ENCODE data around the gene MYL6B.
A peak's percentile ranks its signal among the peaks of the same experiment; 100 is the strongest.

Gene MYL6B

DNA sequence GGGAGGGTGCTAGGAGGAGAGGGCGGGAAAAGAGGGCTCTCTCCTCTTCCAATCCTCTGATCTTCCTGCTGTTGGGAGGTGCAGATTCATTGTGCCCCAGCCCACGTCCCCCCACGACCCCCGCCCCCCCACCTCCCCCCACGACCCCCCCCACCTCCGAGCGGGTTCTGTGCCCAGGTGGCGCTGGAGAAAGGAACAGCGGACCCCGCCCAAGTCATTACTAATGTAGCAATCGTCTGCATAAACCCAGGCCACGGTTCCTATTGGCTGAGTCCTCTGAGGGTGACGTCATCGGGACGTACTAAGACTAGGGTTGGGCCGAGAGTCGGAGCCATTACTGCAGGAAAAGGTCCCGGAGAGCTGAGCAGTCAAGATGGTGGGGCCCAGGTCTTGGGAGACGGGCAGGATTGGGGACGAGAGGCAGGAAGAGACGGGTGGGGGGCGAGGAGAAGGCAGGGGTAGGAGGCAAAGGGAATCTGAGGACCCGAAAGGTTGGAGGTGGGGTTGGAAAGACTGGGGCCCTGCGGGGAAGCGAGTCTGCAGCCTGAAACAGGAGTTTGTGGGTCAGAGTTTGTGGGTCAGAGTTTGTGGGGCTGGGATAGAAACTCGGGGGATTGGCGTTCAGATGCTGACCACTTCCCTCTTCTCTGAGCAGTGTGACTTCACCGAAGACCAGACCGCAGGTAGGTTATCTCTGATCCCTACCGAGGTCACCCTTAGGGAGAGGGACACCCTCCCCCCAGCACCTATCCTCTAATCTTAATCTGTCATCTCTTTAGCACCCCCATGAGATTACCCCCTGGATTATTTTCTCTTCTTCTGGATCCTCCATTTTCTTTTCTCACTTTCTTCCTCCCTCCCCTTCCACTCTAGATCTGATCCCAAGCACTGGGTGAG is 5.9 kb downstream of the MYL6B start, which contains the start of gene MYL6:
TSS of gene MYL6 (plus strand) at position 331 of the 897 bp plus-strand sequence. CDS start at position 374, 43 bp downstream.
- peak within 1 kb of the TSS; percentile 100 for H3K4me3 ChIP-seq (ENCODE audit: low read length)
- DNase-seq (ENCODE audit: low read depth), result peak; percentile 98
- TF ChIP-seq, protein P1, sequence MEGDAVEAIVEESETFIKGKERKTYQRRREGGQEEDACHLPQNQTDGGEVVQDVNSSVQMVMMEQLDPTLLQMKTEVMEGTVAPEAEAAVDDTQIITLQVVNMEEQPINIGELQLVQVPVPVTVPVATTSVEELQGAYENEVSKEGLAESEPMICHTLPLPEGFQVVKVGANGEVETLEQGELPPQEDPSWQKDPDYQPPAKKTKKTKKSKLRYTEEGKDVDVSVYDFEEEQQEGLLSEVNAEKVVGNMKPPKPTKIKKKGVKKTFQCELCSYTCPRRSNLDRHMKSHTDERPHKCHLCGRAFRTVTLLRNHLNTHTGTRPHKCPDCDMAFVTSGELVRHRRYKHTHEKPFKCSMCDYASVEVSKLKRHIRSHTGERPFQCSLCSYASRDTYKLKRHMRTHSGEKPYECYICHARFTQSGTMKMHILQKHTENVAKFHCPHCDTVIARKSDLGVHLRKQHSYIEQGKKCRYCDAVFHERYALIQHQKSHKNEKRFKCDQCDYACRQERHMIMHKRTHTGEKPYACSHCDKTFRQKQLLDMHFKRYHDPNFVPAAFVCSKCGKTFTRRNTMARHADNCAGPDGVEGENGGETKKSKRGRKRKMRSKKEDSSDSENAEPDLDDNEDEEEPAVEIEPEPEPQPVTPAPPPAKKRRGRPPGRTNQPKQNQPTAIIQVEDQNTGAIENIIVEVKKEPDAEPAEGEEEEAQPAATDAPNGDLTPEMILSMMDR (conservative IDR thresholded peaks at IDR 0.05; ENCODE audit: low read length), result no peak

DNA sequence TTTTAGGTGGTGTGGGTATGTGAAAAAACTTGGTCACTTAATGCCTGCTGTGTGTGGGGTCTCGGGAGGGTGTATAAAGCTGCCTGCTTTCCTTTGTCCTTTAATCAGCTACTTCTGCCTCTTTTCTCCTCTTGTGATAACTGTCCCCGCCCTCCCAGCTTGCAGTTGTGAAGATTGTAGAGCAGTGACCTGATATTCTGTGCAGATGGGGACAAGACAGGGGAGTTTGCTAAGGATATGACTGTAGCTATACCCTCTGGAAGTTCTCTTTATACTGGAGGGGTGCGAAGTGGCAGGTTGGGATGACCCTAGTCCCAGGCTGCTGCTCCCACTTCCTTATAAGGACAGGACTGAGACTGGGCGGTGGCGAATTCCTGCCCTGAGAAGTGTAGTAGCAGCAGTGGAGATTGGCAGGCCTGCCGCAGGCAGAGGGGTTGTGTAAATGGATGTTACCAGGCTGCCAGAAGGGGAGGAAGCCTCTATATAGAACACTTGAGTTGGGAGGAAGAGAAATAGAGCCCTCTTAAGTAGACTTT is 6.6 kb downstream of the MYL6B start:
- peak; percentile 78 for DNase-seq (ENCODE audit: low read depth)
- TF ChIP-seq, protein P1 (conservative IDR thresholded peaks at IDR 0.05; ENCODE audit: low read length), result no peak
- H3K4me3 ChIP-seq (ENCODE audit: low read length), result peak overlapping the region; percentile 100

- H3K4me3 ChIP-seq (ENCODE audit: low read length), result peak overlapping the region; percentile 100
- no peak for DNase-seq (ENCODE audit: low read depth)
- TF ChIP-seq, protein P1 (conservative IDR thresholded peaks at IDR 0.05; ENCODE audit: low read length), result no peak
These were observed 7.2 kb downstream of the MYL6B start for GRCh38 chr12:56159482-56160192.

- H3K4me3 ChIP-seq (ENCODE audit: low read length), result peak overlapping the region; percentile 100
- TF ChIP-seq, protein P1 (conservative IDR thresholded peaks at IDR 0.05; ENCODE audit: low read length), result no peak
- no peak for DNase-seq (ENCODE audit: low read depth)
These were observed 7.9 kb downstream of the MYL6B start for GRCh38 chr12:56160193-56160763.

DNA sequence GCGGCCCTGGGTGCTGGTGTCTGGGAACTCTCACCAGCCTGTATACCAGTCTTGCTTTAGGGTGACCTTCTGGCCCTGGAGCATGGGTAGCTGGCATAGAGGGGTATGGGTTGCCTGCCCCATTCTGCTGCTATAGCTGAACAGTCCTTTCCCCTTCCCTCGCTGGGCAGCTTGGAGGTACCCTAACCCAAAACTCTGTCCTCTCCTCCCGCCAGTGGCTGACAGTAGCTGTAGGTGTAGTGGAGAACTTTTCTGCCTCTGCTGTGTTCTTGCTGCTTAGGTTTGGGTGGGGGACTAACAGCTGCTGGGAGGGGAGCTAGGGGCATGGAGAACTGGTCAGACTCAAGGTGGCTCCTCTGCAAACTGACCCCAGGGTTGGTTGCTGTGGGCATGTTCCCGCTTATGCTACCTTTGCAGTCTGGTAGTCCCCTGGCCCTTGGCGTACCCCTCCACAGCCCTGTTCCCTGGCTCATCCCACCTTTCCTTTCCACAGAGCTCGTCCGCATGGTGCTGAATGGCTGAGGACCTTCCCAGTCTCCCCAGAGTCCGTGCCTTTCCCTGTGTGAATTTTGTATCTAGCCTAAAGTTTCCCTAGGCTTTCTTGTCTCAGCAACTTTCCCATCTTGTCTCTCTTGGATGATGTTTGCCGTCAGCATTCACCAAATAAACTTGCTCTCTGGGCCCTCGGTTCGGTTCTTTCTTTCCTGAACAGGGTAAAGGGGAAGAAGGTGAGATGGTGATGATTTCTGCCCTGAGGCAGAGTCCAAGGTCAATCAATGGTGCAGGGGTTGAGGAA is 8.7 kb downstream of the MYL6B start:
- DNase-seq (ENCODE audit: low read depth), result no peak
- TF ChIP-seq, protein P1 (conservative IDR thresholded peaks at IDR 0.05; ENCODE audit: low read length), result no peak
- H3K4me3 ChIP-seq (ENCODE audit: low read length), result peak overlapping the region; percentile 100

DNA sequence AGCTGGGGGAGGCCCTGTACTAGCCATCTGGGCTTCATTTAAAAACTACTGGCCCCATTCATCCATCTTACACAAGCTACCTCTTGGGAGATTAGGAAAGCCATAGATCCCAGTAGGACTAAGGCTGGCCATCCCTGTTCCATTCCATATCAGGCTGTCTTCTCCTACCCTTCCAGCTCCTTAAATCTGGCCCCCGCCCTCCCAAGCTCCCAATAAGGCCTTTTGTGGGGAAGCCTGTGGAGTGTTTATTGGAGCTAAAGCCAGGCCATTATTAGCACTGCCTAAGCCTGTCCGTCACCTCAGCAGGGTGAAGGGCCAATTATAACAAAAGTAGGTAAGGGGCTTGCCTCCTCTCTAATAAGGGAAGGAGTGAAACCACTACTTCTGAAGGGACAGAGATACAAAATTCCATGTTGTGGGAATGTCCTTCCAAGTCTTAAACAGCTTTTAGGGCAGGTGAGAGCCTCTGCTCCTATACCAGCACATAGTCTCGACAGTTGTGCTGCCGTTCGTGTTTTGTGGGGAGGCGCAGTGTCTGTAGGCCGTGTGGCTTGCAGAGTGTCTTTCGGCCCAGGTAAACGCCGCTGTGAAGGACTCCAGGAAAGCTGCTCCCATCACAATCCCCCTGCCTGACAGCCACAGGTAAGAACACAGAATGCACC is 9.4 kb downstream of the MYL6B start:
- TF ChIP-seq, protein P1 (conservative IDR thresholded peaks at IDR 0.05; ENCODE audit: low read length), result no peak
- no peak for DNase-seq (ENCODE audit: low read depth)
- no peak overlapping the region for H3K4me3 ChIP-seq (ENCODE audit: low read length)
